ENCODE data around the gene CT45A1. TPM values are rescaled to one million over a fixed set of nuclear protein-coding genes. Genes with fewer than 3 reads are reported as not detected.
A peak's percentile ranks its signal among the peaks of the same experiment; 100 is the strongest.
"Not testable (repeated sequence)": the region's sequence is repeated elsewhere in the genome, so short reads cannot be mapped to it uniquely, and the experiment has no call there.

The CT45A1 gene
- not detected for polyA plus RNA-seq (2012; ENCODE audit: missing spikeins)

- not testable (repeated sequence) for DNase-seq (ENCODE audit: insufficient read length); FAIRE-seq
Measured at GRCh38 chrX:135713183-135713689, at the start of gene CT45A1. CT45A1 (plus strand) TSS chrX:135713639; CDS start chrX:135718941, 5,302 bp downstream.

- peak; percentile 85 for FAIRE-seq
- not testable (repeated sequence) for DNase-seq (ENCODE audit: insufficient read length)
Measured at GRCh38 chrX:135672979-135673378, 40.5 kb upstream of the CT45A1 start.

DNA sequence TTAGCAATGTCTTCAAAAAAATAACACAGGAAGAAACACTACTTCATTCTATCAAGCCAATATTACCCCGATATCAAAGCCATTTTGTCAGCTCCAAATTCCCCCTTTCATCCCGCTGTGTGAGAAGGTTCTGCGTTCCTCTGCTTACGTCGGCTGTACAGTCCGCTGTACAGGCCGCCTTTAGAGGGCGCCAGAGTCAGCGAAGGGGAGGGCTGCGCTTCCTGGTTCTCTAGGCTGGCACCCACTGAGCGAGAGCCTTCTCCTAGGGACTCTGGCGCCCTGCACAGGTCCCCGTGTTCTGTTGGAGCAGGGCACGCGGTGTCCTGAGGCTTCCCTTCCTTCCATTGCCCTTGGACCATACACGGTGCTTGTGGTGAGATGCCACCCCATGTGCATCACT is 25.3 kb upstream of the CT45A1 start:
- FAIRE-seq (no peak), DNase-seq (ENCODE audit: insufficient read length) (no peak)
- TF ChIP-seq POLR2A (IDR thresholded peaks at IDR 0.05; ENCODE audit: low read depth, low read length) = no peak
- no peak for TF ChIP-seq POLR2AphosphoS5 (IDR thresholded peaks at IDR 0.05; ENCODE audit: low read depth, low read length)
- no peak for TF ChIP-seq TAF1 (IDR thresholded peaks at IDR 0.05; ENCODE audit: borderline replicate concordance, low read depth, low read length)

GRCh38 chrX:135695471-135695870 is 18.0 kb upstream of the CT45A1 start:
- no peak for FAIRE-seq
- TF ChIP-seq POLR2AphosphoS5 (IDR thresholded peaks at IDR 0.05; ENCODE audit: low read depth, low read length) (no peak), TAF1 (IDR thresholded peaks at IDR 0.05; ENCODE audit: borderline replicate concordance, low read depth, low read length) (no peak), POLR2A (IDR thresholded peaks at IDR 0.05; ENCODE audit: low read depth, low read length) (no peak)

DNA sequence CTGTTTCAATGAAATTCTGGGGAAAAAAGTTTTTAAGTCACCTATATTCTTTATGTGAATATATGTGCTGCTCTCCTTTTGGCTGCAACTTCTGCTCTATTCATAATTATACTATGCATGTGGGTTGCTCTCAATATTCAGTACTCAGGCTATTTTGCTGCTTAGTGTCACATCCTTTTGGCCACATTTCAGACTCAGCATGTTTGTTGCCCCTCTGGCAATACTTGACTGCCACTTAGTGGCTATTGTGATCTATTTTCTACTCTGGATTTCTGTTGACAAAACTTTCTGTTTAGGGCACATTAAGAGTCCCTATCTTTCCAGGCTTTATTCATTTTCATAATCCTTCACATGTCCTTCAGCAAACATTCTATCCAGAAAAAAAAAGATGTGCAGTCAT is 15.8 kb upstream of the CT45A1 start:
- TF ChIP-seq TAF1 (IDR thresholded peaks at IDR 0.05; ENCODE audit: borderline replicate concordance, low read depth, low read length) (no peak), POLR2AphosphoS5 (IDR thresholded peaks at IDR 0.05; ENCODE audit: low read depth, low read length) (no peak), POLR2A (IDR thresholded peaks at IDR 0.05; ENCODE audit: low read depth, low read length) (no peak)
- no peak for FAIRE-seq
- no peak for DNase-seq (ENCODE audit: insufficient read length)

More at GRCh38 chrX:135695471-135695870, 18.0 kb upstream of the CT45A1 start:
- DNase-seq (ENCODE audit: insufficient read length) = no peak

DNA sequence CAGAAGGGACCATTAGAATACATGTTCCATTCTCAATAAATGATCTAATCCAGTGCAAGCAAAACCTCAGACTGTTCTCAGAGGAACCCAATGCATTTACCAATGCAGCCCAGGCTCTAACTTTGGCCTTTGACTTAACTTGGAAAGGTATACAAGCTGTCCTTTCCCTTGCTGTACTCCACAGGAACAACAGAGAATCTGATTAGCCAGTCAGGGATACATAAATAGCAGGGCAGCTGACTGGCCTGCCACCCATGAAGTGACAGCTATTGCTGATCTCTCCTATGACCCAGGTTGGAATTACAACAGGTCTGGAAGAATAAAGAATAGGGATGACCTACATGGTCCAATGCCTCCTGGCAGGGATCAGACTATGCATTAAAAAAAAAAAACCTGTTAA is 14.5 kb upstream of the CT45A1 start:
- TF ChIP-seq POLR2AphosphoS5 (IDR thresholded peaks at IDR 0.05; ENCODE audit: low read depth, low read length) (no peak), TAF1 (IDR thresholded peaks at IDR 0.05; ENCODE audit: borderline replicate concordance, low read depth, low read length) (no peak), POLR2A (IDR thresholded peaks at IDR 0.05; ENCODE audit: low read depth, low read length) (no peak)
- no peak for DNase-seq (ENCODE audit: insufficient read length)
- no peak for FAIRE-seq

- DNase-seq (ENCODE audit: insufficient read length) (no peak), FAIRE-seq (no peak)
- TF ChIP-seq POLR2AphosphoS5 (IDR thresholded peaks at IDR 0.05; ENCODE audit: low read depth, low read length) (no peak), TAF1 (IDR thresholded peaks at IDR 0.05; ENCODE audit: borderline replicate concordance, low read depth, low read length) (no peak), POLR2A (IDR thresholded peaks at IDR 0.05; ENCODE audit: low read depth, low read length) (no peak)
Measured at GRCh38 chrX:135707880-135708279, 5.6 kb upstream of the CT45A1 start.

DNA sequence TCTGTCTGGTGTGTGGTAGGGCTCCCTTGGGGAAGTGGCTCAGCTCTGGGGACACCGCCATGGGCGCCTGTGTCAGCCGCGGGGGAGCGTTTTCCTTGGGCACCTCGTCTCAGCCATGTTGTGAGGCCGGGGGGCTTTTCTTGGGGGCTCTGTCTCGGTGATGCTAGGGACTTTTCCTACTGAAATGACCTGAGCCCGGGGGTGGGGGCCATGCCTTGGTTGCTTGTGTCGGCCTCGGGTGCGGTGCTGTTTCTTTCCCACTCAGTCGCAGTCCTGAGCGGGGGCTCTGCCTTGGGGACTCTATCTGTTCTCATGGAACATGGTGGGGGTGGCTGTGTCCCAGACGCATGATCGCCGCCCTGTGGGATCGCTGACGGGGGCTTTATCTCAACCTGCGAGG is 356 bp downstream of the CT45A1 start:
- TF ChIP-seq TAF1 (IDR thresholded peaks at IDR 0.05; ENCODE audit: borderline replicate concordance, low read depth, low read length) = no peak
- TF ChIP-seq POLR2A (IDR thresholded peaks at IDR 0.05; ENCODE audit: low read depth, low read length) = no peak
- FAIRE-seq = no peak
- no peak for DNase-seq (ENCODE audit: insufficient read length)

GRCh38 chrX:135734666-135735065 is 21.2 kb downstream of the CT45A1 start:
- FAIRE-seq = not testable (repeated sequence)

GRCh38 chrX:135737366-135738071 is 24.1 kb downstream of the CT45A1 start:
- FAIRE-seq = peak; percentile 36
- DNase-seq (ENCODE audit: insufficient read length) = no peak
- TF ChIP-seq TAF1 (IDR thresholded peaks at IDR 0.05; ENCODE audit: borderline replicate concordance, low read depth, low read length) = no peak
- TF ChIP-seq POLR2AphosphoS5 (IDR thresholded peaks at IDR 0.05; ENCODE audit: low read depth, low read length) = no peak
- no peak for TF ChIP-seq POLR2A (IDR thresholded peaks at IDR 0.05; ENCODE audit: low read depth, low read length)

More at GRCh38 chrX:135734666-135735065, 21.2 kb downstream of the CT45A1 start:
- DNase-seq (ENCODE audit: insufficient read length) = not testable (repeated sequence)

GRCh38 chrX:135740681-135741149 is 27.3 kb downstream of the CT45A1 start:
- FAIRE-seq = no peak
- TF ChIP-seq POLR2AphosphoS5 (IDR thresholded peaks at IDR 0.05; ENCODE audit: low read depth, low read length) = no peak
- TF ChIP-seq POLR2A (IDR thresholded peaks at IDR 0.05; ENCODE audit: low read depth, low read length) = no peak
- no peak for TF ChIP-seq TAF1 (IDR thresholded peaks at IDR 0.05; ENCODE audit: borderline replicate concordance, low read depth, low read length)
- DNase-seq (ENCODE audit: insufficient read length) = peak; percentile 21

DNA sequence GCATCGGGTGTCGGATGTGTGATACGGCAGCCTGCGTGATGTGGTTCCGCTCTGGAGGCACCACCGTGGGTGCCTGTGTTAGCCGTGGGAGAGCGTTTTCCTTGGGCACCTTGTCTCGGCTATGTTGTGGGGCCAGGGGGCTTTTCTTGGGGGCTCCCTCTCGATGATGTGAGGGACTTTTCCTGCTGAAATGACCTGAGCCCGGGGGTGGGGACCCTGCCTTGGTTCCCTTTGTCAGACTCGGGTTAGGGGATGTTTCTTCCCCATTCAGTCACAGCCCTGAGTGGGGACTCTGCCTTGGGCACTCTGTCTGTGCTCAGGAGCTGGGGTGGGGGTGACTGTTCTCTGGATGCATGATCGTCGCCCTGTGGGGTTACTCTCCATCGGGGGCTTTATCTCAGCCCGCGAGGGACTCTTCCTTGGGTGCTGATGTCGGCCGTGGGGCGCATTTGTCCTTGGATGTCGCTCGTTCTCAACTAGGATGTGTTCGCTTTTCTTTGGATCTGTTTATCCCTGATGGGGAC is 27.8 kb downstream of the CT45A1 start:
- no peak for DNase-seq (ENCODE audit: insufficient read length)
- TF ChIP-seq POLR2A (IDR thresholded peaks at IDR 0.05; ENCODE audit: low read depth, low read length) (no peak), POLR2AphosphoS5 (IDR thresholded peaks at IDR 0.05; ENCODE audit: low read depth, low read length) (no peak)
- FAIRE-seq = no peak

DNA sequence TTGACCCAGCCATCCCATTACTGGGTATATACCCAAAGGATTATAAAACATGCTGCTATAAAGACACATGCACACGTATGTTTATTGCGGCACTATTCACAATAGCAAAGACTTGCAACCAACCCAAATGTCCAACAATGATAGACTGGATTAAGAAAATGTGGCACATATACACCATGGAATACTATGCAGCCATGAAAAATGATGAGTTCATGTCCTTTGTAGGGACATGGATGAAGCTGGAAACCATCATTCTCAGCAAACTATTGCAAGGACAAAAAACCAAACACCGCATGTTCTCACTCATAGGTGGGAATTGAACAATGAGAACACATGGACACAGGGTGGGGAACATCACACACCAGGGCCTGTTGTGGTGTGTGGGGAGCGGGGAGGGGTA is 31.3 kb downstream of the CT45A1 start:
- FAIRE-seq = not testable (repeated sequence)

DNA sequence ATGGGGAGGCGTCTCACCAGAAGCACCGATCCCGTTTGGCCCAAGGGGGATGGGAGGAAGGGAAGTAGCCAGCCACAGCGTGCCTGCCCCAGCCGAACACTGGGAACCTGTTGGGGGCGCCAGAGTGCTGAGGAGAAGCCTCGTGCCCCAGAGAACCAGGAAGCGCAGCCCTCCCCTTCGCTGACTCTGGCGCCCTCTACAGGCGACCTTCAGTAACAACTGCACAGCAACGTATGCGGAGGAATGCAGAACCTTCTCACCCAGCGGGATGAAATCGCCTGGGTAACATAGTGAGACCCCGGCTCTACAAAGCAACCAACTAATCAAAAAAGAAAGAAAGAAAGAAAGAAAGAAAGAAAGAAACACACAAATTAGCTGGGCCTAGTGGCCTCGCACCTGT is 54.7 kb downstream of the CT45A1 start, which contains the start of gene CT45A3:
Gene CT45A3 (minus strand): TSS at position 101 of the 400 bp plus-strand sequence. CDS start 3,747 bp downstream, outside the sequence.
- FAIRE-seq; DNase-seq (ENCODE audit: insufficient read length): not testable (repeated sequence)

More for the DNA sequence above, 31.3 kb downstream of the CT45A1 start:
- DNase-seq (ENCODE audit: insufficient read length) = not testable (repeated sequence)

Data from GM12892 (cell line).